ENCODE data around the gene FAM222A.

- TF ChIP-seq EP300 (IDR thresholded peaks at IDR 0.05; ENCODE audit: borderline replicate concordance in 1 of 2, low read depth in 2 of 2, low read length in 2 of 2) (no peak), GABPA (IDR thresholded peaks at IDR 0.05; ENCODE audit: borderline replicate concordance, insufficient read depth, low read length) (no peak), POLR2AphosphoS5 (IDR thresholded peaks at IDR 0.05; ENCODE audit: low read depth, low read length) (no peak), MAX (IDR thresholded peaks at IDR 0.05) (no peak), CBX5 (IDR thresholded peaks at IDR 0.05; ENCODE audit: low read depth, low read length) (no peak), POLR2A (IDR thresholded peaks at IDR 0.05; ENCODE audit: control extremely low read depth in 1 of 2, low read depth in 2 of 2, low read length in 2 of 2) (no peak)
- TF ChIP-seq, protein P1, sequence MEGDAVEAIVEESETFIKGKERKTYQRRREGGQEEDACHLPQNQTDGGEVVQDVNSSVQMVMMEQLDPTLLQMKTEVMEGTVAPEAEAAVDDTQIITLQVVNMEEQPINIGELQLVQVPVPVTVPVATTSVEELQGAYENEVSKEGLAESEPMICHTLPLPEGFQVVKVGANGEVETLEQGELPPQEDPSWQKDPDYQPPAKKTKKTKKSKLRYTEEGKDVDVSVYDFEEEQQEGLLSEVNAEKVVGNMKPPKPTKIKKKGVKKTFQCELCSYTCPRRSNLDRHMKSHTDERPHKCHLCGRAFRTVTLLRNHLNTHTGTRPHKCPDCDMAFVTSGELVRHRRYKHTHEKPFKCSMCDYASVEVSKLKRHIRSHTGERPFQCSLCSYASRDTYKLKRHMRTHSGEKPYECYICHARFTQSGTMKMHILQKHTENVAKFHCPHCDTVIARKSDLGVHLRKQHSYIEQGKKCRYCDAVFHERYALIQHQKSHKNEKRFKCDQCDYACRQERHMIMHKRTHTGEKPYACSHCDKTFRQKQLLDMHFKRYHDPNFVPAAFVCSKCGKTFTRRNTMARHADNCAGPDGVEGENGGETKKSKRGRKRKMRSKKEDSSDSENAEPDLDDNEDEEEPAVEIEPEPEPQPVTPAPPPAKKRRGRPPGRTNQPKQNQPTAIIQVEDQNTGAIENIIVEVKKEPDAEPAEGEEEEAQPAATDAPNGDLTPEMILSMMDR (IDR thresholded peaks at IDR 0.05; ENCODE audit: control extremely low read depth in 1 of 3, insufficient read depth in 1 of 3, low read depth in 1 of 3, low read length in 3 of 3), result no peak
Measured at GRCh38 chr12:109726106-109726497, 12.5 kb downstream of the FAM222A start.
